ENCODE results near the gene DGCR8. TPM values are rescaled to one million over a fixed set of nuclear protein-coding genes. Genes with fewer than 3 reads are reported as not detected.

The DGCR8 gene
- total RNA-seq, 2 experiments from 2014 or later = 35.0 to 38.8 TPM

GRCh38 chr22:20130731-20131596 lies 50.9 kb downstream of the DGCR8 start:
- Mint-ChIP-seq H3K27me3 (no peaks in the 10 kb centered on the region), H3K9me3 (no peaks in the 10 kb centered on the region), H3K36me3 (ENCODE audit: low read depth) (peaks cover 17% of the 10 kb centered on the region), H3K27ac (no peak overlapping the region), H3K4me1 (ENCODE audit: low read depth) (peaks cover 45% of the 10 kb centered on the region), H3K4me3 (peak overlapping the region; percentile 46)
- DNase-seq (peak; percentile 72), ATAC-seq (peak; percentile 37)
- CTCF ChIA-PET = interaction anchor here (1.4 kb wide), 1 partner anchor 155 kb away, joined by 5 read pairs; no protein-coding TSS in a partner anchor
- POLR2A ChIA-PET = interaction anchor here (0.6 to 8.4 kb wide), 5 partner anchors 9 to 40 kb away, joined by 3 to 111 read pairs (median 3); partner anchors contain the start of genes RANBP1 and TRMT2A
- intact Hi-C loops (cut with micrococcal nuclease) = no loop called here
- TF ChIP-seq CTCF (IDR thresholded peaks at IDR 0.05) = no peak

GRCh38 chr22:20131597-20131858 lies 51.5 kb downstream of the DGCR8 start, which contains the start of gene ZDHHC8:
Gene ZDHHC8, plus strand, starts transcription at chr22:20131804. Its CDS starts 144 bp downstream, at chr22:20131948.
- POLR2A ChIA-PET = interaction anchor here (0.6 to 8.4 kb wide), 2 partner anchors 9 to 14 kb away, joined by 3 to 111 read pairs; partner anchors contain the start of genes RANBP1 and TRMT2A
- Mint-ChIP-seq H3K36me3 (ENCODE audit: low read depth) (peaks cover 12% of the 10 kb centered on the region), H3K4me3 (peak within 1 kb of the TSS; percentile 72), H3K27me3 (no peaks in the 10 kb centered on the region), H3K27ac (no peak within 1 kb of the TSS), H3K9me3 (no peaks in the 10 kb centered on the region), H3K4me1 (ENCODE audit: low read depth) (peaks cover 48% of the 10 kb centered on the region)
- DNase-seq (peak; percentile 30), ATAC-seq (peak; percentile 53)
- TF ChIP-seq CTCF (IDR thresholded peaks at IDR 0.05) = no peak
- intact Hi-C loops (cut with micrococcal nuclease) = no loop called here
- CTCF ChIA-PET = no interaction called here

- Mint-ChIP-seq H3K36me3 (ENCODE audit: low read depth) (peaks cover 8% of the 10 kb centered on the region), H3K4me1 (ENCODE audit: low read depth) (peaks cover 48% of the 10 kb centered on the region), H3K27ac (no peak overlapping the region), H3K4me3 (peak overlapping the region; percentile 72), H3K9me3 (no peaks in the 10 kb centered on the region), H3K27me3 (no peaks in the 10 kb centered on the region)
- ATAC-seq (peak; percentile 12), DNase-seq (peak; percentile 32)
- ChIA-PET POLR2A (no interaction called here), CTCF (no interaction called here)
- intact Hi-C loops (cut with micrococcal nuclease) = no loop called here
- TF ChIP-seq CTCF (IDR thresholded peaks at IDR 0.05) = no peak
Observed at GRCh38 chr22:20131859-20132685, 52.0 kb downstream of the DGCR8 start.

- DNase-seq (no peak), ATAC-seq (no peak)
- H3K36me3 Mint-ChIP-seq (ENCODE audit: low read depth) = peaks cover 5% of the 10 kb centered on the region
- CTCF ChIA-PET = no interaction called here
- POLR2A ChIA-PET = no interaction called here
- no peaks in the 10 kb centered on the region for H3K9me3 Mint-ChIP-seq
- peak overlapping the region; percentile 72 for H3K4me3 Mint-ChIP-seq
- no peak overlapping the region for H3K27ac Mint-ChIP-seq
- no peak for TF ChIP-seq CTCF (IDR thresholded peaks at IDR 0.05)
- no peaks in the 10 kb centered on the region for H3K27me3 Mint-ChIP-seq
- intact Hi-C loops (cut with micrococcal nuclease) = no loop called here
- H3K4me1 Mint-ChIP-seq (ENCODE audit: low read depth) = peaks cover 53% of the 10 kb centered on the region
Observed at GRCh38 chr22:20132686-20133246, 52.7 kb downstream of the DGCR8 start.
